PC-3 (cell line): ENCODE measurements around the gene STX3. TPM values are rescaled to one million over a fixed set of nuclear protein-coding genes. Genes with fewer than 3 reads are reported as not detected.

ENCODE experiments used
- ATAC-seq: fragments of 200-7000 bp; cut with Tn5 transposase; 2 replicates; pipeline ENCODE4 v1.9.1; 2020; ENCODE audit warnings: mild to moderate bottlenecking, moderate library complexity
- BruUV-seq: library from RNA; stranded (reverse); fragments of 400-500 nt; replicated peaks from 2 replicates; lab custom pipeline; 2021; lab: Mats Ljungman, UMichigan
- CTCF ChIA-PET: fragments of 300-600 bp; sonication (Branson Sonifier 250); formaldehyde crosslinking; loops from one replicate; lab custom pipeline; 2022; ENCODE audit warnings: antibody characterized with exemption; lab: Charles Lee
- POLR2A ChIA-PET: fragments of 300-600 bp; sonication (Branson Sonifier 250); formaldehyde crosslinking; loops from one replicate; lab custom pipeline; 2022; ENCODE audit warnings: antibody characterized with exemption; ENCODE audit not compliant: unreplicated experiment; lab: Charles Lee
- DNase-seq: peaks from one replicate; pipeline ENCODE4 v3.0.0-alpha.2; 2015
- H2AFZ ChIP-seq: fragments of 300-600 bp; sonication (generic); 2 replicates; pipeline ENCODE4 v1.6.0; 2016; ENCODE audit warnings: antibody characterized with exemption, low read length
- H3F3A ChIP-seq: fragments of 300-600 bp; sonication (generic); one replicate; pipeline ENCODE4 v1.6.0; 2017; ENCODE audit warnings: antibody characterized with exemption, low read length, control low read depth, mild to moderate bottlenecking; ENCODE audit not compliant: unreplicated experiment
- H3K27ac ChIP-seq: fragments of 300-600 bp; sonication (generic); 2 replicates; pipeline ENCODE4 v1.5.1; 2016; ENCODE audit warnings: mild to moderate bottlenecking, low read length
- H3K27me3 ChIP-seq: fragments of 300-600 bp; sonication (generic); 2 replicates; pipeline ENCODE4 v1.6.1; 2016; ENCODE audit warnings: low read length, mixed read lengths
- H3K36me3 ChIP-seq: fragments of 300-600 bp; sonication (generic); 2 replicates; pipeline ENCODE4 v1.6.1; 2016; ENCODE audit warnings: low read depth, mixed run types, low read length, mixed read lengths
- H3K4me1 ChIP-seq: fragments of 300-600 bp; sonication (generic); 2 replicates; pipeline ENCODE4 v1.5.1; 2016; ENCODE audit warnings: low read length; ENCODE audit not compliant: insufficient read depth
- H3K4me2 ChIP-seq: fragments of 300-600 bp; sonication (generic); 2 replicates; pipeline ENCODE4 v1.6.0; 2016; ENCODE audit warnings: low read length
- H3K4me3 ChIP-seq: fragments of 300-600 bp; sonication (generic); 2 replicates; pipeline ENCODE4 v1.5.1; 2016; ENCODE audit warnings: mild to moderate bottlenecking, low read length, mixed read lengths
- H3K79me2 ChIP-seq: fragments of 300-600 bp; sonication (generic); 2 replicates; pipeline ENCODE4 v1.6.1; 2017; ENCODE audit warnings: low read length, mixed read lengths
- H3K9ac ChIP-seq: fragments of 300-600 bp; sonication (generic); 2 replicates; pipeline ENCODE4 v1.6.0; 2016; ENCODE audit warnings: mild to moderate bottlenecking, low read length
- H3K9me2 ChIP-seq: fragments of 300-600 bp; sonication (generic); replicated peaks from 2 replicates; pipeline ENCODE4 v1.6.1; 2016; ENCODE audit warnings: mixed run types, low read length, mixed read lengths
- H3K9me3 ChIP-seq: fragments of 300-600 bp; sonication (generic); 2 replicates; pipeline ENCODE4 v1.6.1; 2016; ENCODE audit warnings: low read length, mixed read lengths
- H4K20me1 ChIP-seq: fragments of 300-600 bp; sonication (generic); 2 replicates; pipeline ENCODE4 v1.6.1; 2016; ENCODE audit warnings: low read length, mixed read lengths
- CTCF ChIP-seq: fragments of 300-600 bp; sonication (generic); conservative IDR thresholded peaks from 2 replicates; pipeline ENCODE4 v1.5.1; 2017; ENCODE audit warnings: antibody characterized with exemption, low read depth, mild to moderate bottlenecking, low read length
- EZH2 ChIP-seq: fragments of 300-600 bp; sonication (generic); IDR thresholded peaks from one replicate; pipeline ENCODE4 v1.6.1; 2017; ENCODE audit warnings: antibody characterized with exemption, mild to moderate bottlenecking, low read length; ENCODE audit not compliant: unreplicated experiment
- EZH2phosphoT487 ChIP-seq: fragments of 300-600 bp; sonication (generic); IDR thresholded peaks from 2 replicates; pipeline ENCODE4 v1.6.1; 2018; ENCODE audit warnings: mild to moderate bottlenecking, antibody characterized with exemption, low read length, borderline replicate concordance
- intact Hi-C: fragments of 100-400 bp; cut with micrococcal nuclease; formaldehyde crosslinking; loops from 2 replicates; pipeline ENCODE4 v1.9.0; 2023
- total RNA-seq: library from RNA; depleted of rRNA; stranded (reverse); fragments of >200 nt; gene quantifications from 2 replicates; pipeline ENCODE4 v1.2.3, GENCODE V29; 2014

Gene STX3
- total RNA-seq, 1 experiment from 2014 or later, result 49.8 TPM

- Histone ChIP-seq H3K9ac (no peak overlapping the region), H3K9me3 (no peaks in the 10 kb centered on the region), H3K4me2 (no peak overlapping the region), H3K79me2 (peaks cover 69% of the 10 kb centered on the region), H3K27ac (no peak overlapping the region), H3K4me1 (no peaks in the 10 kb centered on the region), H3F3A (no peaks in the 10 kb centered on the region), H4K20me1 (peaks cover 42% of the 10 kb centered on the region), H2AFZ (no peak overlapping the region), H3K36me3 (peaks cover 3% of the 10 kb centered on the region; the same call in 1 of the 2 replicates), H3K9me2 (no peaks in the 10 kb centered on the region), H3K4me3 (no peak overlapping the region), H3K27me3 (no peaks in the 10 kb centered on the region)
- no peak for ATAC-seq
- no peak for TF ChIP-seq CTCF
- no peak for TF ChIP-seq EZH2phosphoT487
- no peak for TF ChIP-seq EZH2
- CTCF ChIA-PET, result no interaction called here
- no peak for DNase-seq
- BruUV-seq, result no TSS peak
- intact Hi-C loops, result no loop called here
- POLR2A ChIA-PET, result no interaction called here
These were observed 13.9 kb downstream of the STX3 start for GRCh38 chr11:59769111-59769510.

DNA sequence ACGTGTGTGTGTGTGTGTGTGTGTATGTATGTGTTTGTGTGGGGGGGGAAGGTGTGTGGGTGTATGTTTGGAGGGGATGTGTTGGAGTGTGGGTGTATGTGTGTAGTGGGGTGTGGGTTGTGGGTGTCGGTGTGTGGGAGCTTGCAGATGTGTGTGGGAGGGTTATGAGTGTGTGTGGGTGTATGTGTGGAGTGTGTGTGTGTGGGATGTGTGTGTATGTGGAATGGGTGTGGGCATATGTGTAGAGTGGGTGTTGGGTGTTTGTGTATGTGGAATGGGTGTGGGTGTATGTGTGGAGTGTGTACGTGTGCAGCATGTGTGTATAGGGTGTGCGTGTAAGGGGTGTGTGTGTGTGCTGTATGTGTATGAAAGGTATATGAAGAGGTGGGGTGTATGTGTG lies 14.7 kb downstream of the STX3 start:
- Histone ChIP-seq H3K9ac (no peak overlapping the region), H3K4me1 (no peaks in the 10 kb centered on the region), H3K9me3 (no peaks in the 10 kb centered on the region), H3K27me3 (no peaks in the 10 kb centered on the region), H3F3A (no peaks in the 10 kb centered on the region), H3K27ac (no peak overlapping the region), H3K4me2 (no peak overlapping the region), H2AFZ (no peak overlapping the region), H3K79me2 (peaks cover 64% of the 10 kb centered on the region), H3K36me3 (peaks cover 5% of the 10 kb centered on the region; the same call in 1 of the 2 replicates), H4K20me1 (peaks cover 38% of the 10 kb centered on the region), H3K4me3 (no peak overlapping the region), H3K9me2 (no peaks in the 10 kb centered on the region)
- intact Hi-C loops, result no loop called here
- BruUV-seq, result no TSS peak
- no peak for ATAC-seq
- ChIA-PET POLR2A (no interaction called here), CTCF (no interaction called here)
- DNase-seq, result no peak
- TF ChIP-seq CTCF (no peak), EZH2phosphoT487 (no peak), EZH2 (no peak)

DNA sequence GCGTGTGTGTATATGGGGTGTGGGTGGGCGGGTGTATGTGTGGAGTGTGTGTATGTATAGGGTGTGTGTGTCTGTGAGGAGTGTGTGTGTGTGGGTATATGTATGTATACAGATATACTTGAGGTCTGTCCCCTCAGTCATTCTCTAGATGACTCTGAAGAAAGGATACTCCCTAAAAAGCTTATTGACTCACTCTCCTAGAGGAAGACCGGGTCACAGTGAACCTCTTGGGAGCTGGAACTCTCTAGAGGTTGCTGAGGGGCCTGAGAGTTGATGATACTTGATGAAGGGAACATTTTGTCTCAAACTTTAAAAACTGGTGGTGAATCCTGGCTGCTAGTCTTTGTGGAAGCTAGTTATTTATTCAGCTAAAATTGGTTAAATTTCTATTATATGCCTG lies 15.1 kb downstream of the STX3 start:
- Histone ChIP-seq H3F3A (no peaks in the 10 kb centered on the region), H3K9ac (no peak overlapping the region), H3K79me2 (peaks cover 59% of the 10 kb centered on the region), H3K27ac (no peak overlapping the region), H3K27me3 (no peaks in the 10 kb centered on the region), H2AFZ (no peak overlapping the region), H3K4me2 (no peak overlapping the region), H3K4me1 (no peaks in the 10 kb centered on the region), H3K9me3 (no peaks in the 10 kb centered on the region), H3K4me3 (no peak overlapping the region), H3K36me3 (peaks cover 5% of the 10 kb centered on the region; the same call in 1 of the 2 replicates), H3K9me2 (no peaks in the 10 kb centered on the region), H4K20me1 (peaks cover 40% of the 10 kb centered on the region)
- no TSS peak for BruUV-seq
- intact Hi-C loops, result no loop called here
- ChIA-PET CTCF (no interaction called here), POLR2A (no interaction called here)
- DNase-seq (no peak), ATAC-seq (peak; percentile 24; the same call in 1 of the 2 replicates)
- TF ChIP-seq EZH2 (no peak), EZH2phosphoT487 (no peak), CTCF (no peak)
